GM18505 (cell line): Measurements from ENCODE around the gene GLP1R.

Source experiments
- ATAC-seq: cut with Tn5 transposase; IDR thresholded peaks from one replicate; pipeline ENCODE4 v1.9.1; 2021; ENCODE audit not compliant: unreplicated experiment
- POLR2A ChIP-seq: IDR thresholded peaks from 4 replicates; pipeline ENCODE4 v1.6.1; 2011; ENCODE audit warnings: borderline replicate concordance; ENCODE audit not compliant: insufficient read depth, insufficient read length; ENCODE audit errors: extremely low read depth

The GLP1R gene

DNA sequence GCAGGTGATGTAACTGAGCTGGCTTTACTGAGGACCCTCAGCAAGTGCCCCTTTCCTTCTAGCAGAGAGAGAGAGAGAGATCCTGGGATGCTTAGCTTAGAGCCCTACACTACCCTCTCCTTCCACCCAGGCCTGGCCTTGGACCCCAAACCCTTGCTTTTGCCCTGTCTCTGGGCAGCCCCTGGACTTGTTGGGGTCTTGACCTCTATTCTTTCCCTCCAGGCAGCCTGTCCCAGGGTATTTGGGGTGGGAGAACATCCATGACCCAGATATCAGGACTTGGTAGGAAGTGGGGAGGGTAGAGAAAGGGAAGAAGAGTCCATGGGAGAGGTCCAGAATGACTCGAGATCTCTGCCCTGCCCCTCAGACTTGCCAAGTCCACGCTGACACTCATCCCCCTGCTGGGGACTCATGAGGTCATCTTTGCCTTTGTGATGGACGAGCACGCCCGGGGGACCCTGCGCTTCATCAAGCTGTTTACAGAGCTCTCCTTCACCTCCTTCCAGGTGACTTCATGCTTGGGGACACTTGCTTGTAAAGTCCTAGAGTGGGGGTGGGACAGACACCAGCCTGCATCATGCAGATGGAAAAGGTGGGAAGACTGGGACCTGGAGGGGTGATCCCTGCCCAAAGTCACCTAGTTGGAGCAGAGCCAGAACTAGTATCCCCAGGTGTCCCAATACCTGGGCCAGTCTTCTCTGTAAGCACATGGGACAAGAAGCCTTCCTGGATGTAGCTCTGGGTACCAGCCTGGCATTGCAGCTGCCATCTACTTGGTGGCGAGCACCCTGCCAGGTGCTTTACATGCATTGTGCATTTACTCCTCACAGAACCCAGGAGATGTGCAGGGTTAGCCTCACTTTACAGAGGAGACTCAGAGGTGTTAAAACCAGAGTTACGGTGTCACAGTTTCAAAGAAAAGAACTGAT lies 30.9 kb downstream of the GLP1R start:
- ATAC-seq = no peak
- no peak for TF ChIP-seq POLR2A

DNA sequence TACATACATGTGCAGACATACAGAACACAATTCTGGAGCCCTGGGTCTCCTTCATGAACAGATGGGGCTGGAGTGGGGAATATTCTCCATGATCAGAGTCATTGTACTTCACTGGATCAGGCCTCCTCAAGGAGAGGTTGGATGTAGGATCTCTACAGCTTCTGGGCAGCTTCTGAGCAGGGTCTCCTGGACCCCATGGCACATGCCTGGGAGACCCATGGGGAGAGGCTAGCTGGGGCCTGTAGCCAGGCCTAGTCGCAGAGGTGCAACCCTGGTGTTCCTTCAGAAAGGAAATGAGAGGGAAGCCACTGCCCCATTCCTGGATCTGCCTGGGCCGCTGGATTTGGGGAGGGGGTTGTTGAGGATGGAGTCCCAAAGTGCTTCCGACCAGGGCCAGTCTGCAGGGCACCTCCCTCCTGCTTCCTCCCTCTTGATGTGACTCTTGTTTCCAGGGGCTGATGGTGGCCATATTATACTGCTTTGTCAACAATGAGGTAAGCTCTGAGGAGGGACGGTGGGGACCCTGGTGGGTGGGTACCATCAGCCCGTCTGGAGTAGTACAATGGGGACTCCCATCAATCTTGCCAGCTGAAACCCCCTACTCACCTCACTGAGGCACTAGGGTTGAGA lies 31.8 kb downstream of the GLP1R start:
- TF ChIP-seq POLR2A = no peak
- ATAC-seq = no peak

DNA sequence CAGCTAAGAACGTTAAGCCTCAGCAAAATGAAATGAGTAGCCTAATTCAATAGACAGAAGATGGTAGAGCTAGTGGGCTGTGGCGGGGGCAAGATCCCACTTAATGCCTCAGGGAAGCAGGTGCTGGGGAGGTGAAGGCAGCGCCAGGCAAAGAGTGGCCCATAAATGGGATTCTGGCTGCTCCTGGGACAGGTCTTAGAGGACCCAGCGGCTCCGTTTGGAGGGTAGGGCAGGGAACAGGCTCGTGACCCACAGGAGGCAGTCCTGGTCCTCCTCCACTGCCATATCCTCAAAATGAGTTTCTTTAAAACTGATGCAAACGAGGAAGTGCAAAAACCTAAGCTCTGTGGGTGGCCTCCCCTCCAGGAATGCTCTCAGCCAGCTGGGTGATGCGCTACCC lies 33.7 kb downstream of the GLP1R start:
- ATAC-seq = no peak
- no peak for TF ChIP-seq POLR2A

DNA sequence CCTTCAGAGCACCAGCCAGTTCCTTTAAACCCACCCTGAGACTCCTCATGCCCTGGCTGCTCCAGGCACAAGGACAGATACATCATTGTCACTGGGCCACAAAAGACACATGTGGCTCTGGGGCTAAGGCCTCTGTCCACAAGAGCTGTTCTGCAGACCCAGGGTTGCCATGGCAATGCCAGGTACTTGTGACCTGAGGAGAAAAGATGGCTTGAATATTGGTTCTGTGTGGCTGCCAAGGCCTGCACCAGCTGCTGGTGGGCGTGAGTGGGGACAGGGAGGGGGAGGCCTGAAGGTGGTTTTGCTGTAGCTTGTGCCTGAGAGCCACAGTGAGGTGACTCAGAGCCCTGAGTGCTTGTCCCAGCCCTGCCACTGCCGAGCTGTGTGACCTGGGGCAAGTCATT lies 34.7 kb downstream of the GLP1R start:
- no peak for ATAC-seq
- TF ChIP-seq POLR2A = no peak

DNA sequence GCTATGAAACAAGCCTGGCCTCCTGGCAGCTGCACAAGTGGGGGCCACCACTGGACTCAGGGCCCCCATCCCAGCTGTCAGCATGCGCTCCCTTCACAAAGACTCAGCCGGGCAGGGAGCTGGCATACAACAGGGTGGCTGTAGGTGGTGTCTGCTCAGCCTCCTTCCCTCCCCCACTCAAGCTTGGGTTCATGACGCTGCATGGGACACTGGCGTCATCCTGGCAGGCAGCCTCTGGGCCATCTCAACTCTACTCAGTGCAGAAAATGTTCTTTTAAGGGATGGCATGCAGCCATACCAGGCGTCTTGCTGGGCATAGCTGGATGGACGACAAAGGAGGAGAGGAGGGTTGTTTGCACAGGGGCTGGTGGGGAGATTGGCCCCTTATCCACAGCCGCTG lies 35.9 kb downstream of the GLP1R start:
- ATAC-seq = no peak
- no peak for TF ChIP-seq POLR2A

DNA sequence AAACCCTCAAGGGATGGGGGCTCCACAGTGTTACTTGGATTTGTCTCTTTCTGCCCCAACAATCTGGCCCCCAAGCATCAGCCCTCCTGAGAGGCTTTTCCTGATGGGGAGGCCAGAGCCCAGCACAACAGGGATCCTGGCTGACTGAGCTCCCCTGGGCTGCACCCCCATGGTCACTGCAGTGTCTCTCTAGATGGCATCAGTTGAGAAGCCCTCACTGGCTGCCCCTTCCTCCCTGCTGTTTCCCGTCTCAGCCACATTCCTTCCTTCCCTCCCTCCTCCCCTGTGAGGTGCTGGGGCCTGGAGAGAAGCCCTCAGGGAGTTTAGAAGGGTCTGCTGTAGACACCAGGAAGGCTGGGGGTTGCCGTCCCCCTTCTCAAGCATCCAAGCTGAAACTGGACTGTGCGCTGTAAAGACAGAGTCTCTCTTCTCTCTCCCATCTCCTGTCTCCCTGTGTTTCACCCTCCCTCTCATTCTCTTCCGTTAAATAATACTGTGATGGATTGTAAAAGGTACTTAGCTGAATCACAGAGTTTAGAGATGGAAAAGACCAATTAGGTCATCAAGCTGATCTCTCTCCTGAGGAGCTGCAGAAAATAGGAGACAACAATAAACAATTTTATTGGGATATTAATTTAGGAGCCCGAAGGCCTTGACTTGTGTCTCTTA lies 36.7 kb downstream of the GLP1R start:
- TF ChIP-seq POLR2A = no peak
- no peak for ATAC-seq

DNA sequence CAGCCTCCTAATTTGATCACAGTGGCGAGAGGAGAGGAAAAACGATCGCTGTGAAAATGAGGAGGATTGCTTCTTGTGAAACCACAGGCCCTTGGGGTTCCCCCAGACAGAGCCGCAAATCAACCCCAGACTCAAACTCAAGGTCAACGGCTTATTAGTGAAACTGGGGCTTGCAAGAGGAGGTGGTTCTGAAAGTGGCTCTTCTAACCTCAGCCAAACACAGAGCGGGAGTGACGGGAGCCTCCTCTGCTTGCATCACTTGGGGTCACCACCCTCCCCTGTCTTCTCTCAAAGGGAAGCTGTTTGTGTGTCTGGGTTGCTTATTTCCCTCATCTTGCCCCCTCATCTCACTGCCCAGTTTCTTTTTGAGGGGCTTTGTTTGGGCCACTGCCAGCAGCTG lies 37.7 kb downstream of the GLP1R start:
- ATAC-seq = no peak

GRCh38 chr6:39086711-39087110 lies 38.1 kb downstream of the GLP1R start:
- ATAC-seq = no peak
- TF ChIP-seq POLR2A = no peak

More for the DNA sequence above, 37.7 kb downstream of the GLP1R start:
- TF ChIP-seq POLR2A = no peak

- no peak for TF ChIP-seq POLR2A
- no peak for ATAC-seq
Observed at GRCh38 chr6:39087197-39087596, 38.6 kb downstream of the GLP1R start.

DNA sequence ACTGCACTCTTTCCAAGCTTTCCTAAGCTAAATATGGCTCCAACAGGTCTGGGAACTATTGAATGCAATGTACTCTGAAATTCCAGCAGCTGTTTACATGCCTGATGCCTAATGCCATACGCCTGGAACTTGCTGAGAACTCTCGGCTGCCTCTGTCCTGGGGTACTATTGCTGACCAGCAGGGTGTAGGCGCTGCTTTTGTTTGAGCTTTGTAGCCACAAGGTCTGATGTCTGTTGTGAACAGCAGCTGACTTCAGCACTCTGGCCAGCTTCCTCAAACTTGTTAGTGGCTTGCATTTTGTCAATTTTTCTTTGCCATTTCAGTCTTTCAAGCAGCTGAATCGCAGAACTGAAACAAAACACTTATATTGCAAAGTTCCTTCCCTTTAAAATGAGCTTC lies 39.8 kb downstream of the GLP1R start:
- ATAC-seq = no peak
- no peak for TF ChIP-seq POLR2A

- no peak for ATAC-seq
Observed at GRCh38 chr6:39090036-39090435, 41.5 kb downstream of the GLP1R start.

GRCh38 chr6:39091220-39091619 lies 42.6 kb downstream of the GLP1R start:
- no peak for TF ChIP-seq POLR2A
- no peak for ATAC-seq

More at GRCh38 chr6:39090036-39090435, 41.5 kb downstream of the GLP1R start:
- no peak for TF ChIP-seq POLR2A

- no peak for TF ChIP-seq POLR2A
- no peak for ATAC-seq
Observed at GRCh38 chr6:39092124-39092523, 43.5 kb downstream of the GLP1R start.
